ENCODE results near the gene TEX35. TPM values are rescaled to one million over a fixed set of nuclear protein-coding genes. Genes with fewer than 3 reads are reported as not detected.
A peak's percentile ranks its signal among the peaks of the same experiment; 100 is the strongest.

TEX35 gene
- total and polyA plus RNA-seq, 9 donors: not detected

DNA sequence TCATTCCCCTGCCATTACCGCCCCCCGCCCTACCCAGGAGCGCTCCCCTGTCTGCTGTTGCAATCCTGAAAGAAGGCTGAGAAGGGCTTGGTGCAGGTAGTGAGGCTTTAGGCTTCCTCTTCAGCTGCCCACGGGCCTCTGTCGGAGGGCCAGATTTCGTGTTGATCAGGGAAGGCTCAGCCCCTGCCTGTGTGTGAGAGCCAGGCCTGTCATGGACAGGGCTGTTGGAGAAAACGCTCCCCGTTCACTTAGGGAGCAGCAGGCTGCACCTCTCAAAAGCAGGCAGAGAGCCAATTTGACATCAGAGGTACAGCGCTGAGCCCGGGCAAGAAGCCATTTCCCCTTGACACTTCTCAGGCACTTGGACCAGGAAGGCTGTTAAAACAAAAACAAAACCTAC, 19.0 kb downstream of the TEX35 start:
- H3K9me3 ChIP-seq: no peaks in the 10 kb centered on the region
- no peak overlapping the region for H3K27ac ChIP-seq
- H3K36me3 ChIP-seq: no peaks in the 10 kb centered on the region
- TF ChIP-seq POLR2A (IDR thresholded peaks at IDR 0.05) (no peak), EP300 (IDR thresholded peaks at IDR 0.05) (no peak), CTCF (IDR thresholded peaks at IDR 0.05) (no peak)
- peak in 1 of 5 donors; percentile 24 for DNase-seq
- intact Hi-C loops (cut with DNase I): no loop called here
- no peaks in the 10 kb centered on the region for H3K27me3 ChIP-seq
- 44 to 46% (median 45%) methylated on average over 10 of the region's 10 CpGs for WGBS, 3 donors
- H3K4me3 ChIP-seq: no peak overlapping the region
- peaks cover 1% of the 10 kb centered on the region for H3K4me1 ChIP-seq (ENCODE audit: insufficient read depth)

DNA sequence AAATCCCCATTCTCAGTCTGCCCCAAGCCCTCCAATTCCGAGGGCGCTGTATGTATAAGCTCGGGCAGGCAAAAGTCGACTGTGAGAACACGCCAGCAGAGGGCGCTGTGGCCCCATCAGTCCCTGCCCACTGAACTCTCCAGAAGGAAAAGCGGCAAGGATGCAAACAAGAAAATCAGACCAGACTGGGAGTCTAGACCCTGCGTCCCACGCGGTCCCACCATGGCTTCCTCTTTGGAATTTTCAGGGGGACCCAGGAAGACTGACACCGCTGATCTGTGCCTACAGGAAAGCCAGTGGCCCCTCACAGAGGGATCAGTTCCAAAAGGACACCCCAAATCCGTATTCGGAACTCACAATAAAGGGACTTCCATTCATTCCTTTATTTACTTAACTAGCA, 19.5 kb downstream of the TEX35 start:
- TF ChIP-seq CTCF (IDR thresholded peaks at IDR 0.05) (peak; percentile 62 to 77 (median 73)), POLR2A (IDR thresholded peaks at IDR 0.05) (no peak)
- DNase-seq: peak; percentile 68 to 89 (median 86)
- H3K27me3 ChIP-seq: no peaks in the 10 kb centered on the region
- no peak overlapping the region for H3K27ac ChIP-seq
- H3K4me1 ChIP-seq (ENCODE audit: insufficient read depth): peaks cover 1% of the 10 kb centered on the region
- intact Hi-C loops (cut with DNase I): no loop called here
- 16 to 27% (median 23%) methylated on average over 13 of the region's 13 CpGs for WGBS, 3 donors
- no peaks in the 10 kb centered on the region for H3K36me3 ChIP-seq
- H3K4me3 ChIP-seq: no peak overlapping the region
- no peaks in the 10 kb centered on the region for H3K9me3 ChIP-seq

- no peaks in the 10 kb centered on the region for H3K9me3 ChIP-seq
- no peaks in the 10 kb centered on the region for H3K27me3 ChIP-seq
- H3K4me3 ChIP-seq: no peak overlapping the region
- TF ChIP-seq CTCF (IDR thresholded peaks at IDR 0.05) (no peak), EP300 (IDR thresholded peaks at IDR 0.05) (no peak), POLR2A (IDR thresholded peaks at IDR 0.05) (no peak)
- intact Hi-C loops (cut with DNase I): no loop called here
- H3K36me3 ChIP-seq: no peaks in the 10 kb centered on the region
- peaks cover 4% of the 10 kb centered on the region for H3K4me1 ChIP-seq (ENCODE audit: insufficient read depth)
- 50 to 59% (median 52%) methylated on average over 9 of the region's 9 CpGs for WGBS, 3 donors
- no peak overlapping the region for H3K27ac ChIP-seq
- DNase-seq: no peak
Observed at GRCh38 chr1:178533121-178533946, 20.4 kb downstream of the TEX35 start.

- H3K27me3 ChIP-seq: no peaks in the 10 kb centered on the region
- intact Hi-C loops (cut with DNase I): loop anchor here in 1 of 4 donors (2.0 kb wide), 1 partner anchor 218 kb away; no protein-coding TSS in a partner anchor
- no peak overlapping the region for H3K4me3 ChIP-seq
- no peaks in the 10 kb centered on the region for H3K9me3 ChIP-seq
- DNase-seq: no peak
- TF ChIP-seq EP300 (IDR thresholded peaks at IDR 0.05) (no peak), POLR2A (IDR thresholded peaks at IDR 0.05) (no peak), CTCF (IDR thresholded peaks at IDR 0.05) (no peak)
- peaks cover 4% of the 10 kb centered on the region for H3K4me1 ChIP-seq (ENCODE audit: insufficient read depth)
- no peaks in the 10 kb centered on the region for H3K36me3 ChIP-seq
- 94 to 99% (median 96%) methylated on average over 9 of the region's 9 CpGs for WGBS, 3 donors
- H3K27ac ChIP-seq: no peak overlapping the region
Observed at GRCh38 chr1:178534137-178534868, 21.4 kb downstream of the TEX35 start.

All from ovary (tissue), 9 donors.